HCT116 (cell line): ENCODE measurements around the gene PRSS58. TPM values are rescaled to one million over a fixed set of nuclear protein-coding genes. Genes with fewer than 3 reads are reported as not detected.

ENCODE experiments used
- ATAC-seq: fragments of 200-7000 bp; cut with Tn5 transposase; 2 replicates; pipeline ENCODE4 v1.9.1; 2020; ENCODE audit warnings: mild to moderate bottlenecking, moderate library complexity
- BruUV-seq: library from RNA; stranded (reverse); fragments of 400-500 nt; replicated peaks from 2 replicates; lab custom pipeline; 2021; lab: Mats Ljungman, UMichigan
- CTCF ChIA-PET: fragments of 300-600 bp; sonication (Branson Sonifier 250); formaldehyde crosslinking; loops from one replicate; lab custom pipeline; 2021; ENCODE audit warnings: antibody characterized with exemption; lab: Charles Lee
- POLR2A ChIA-PET: fragments of 300-600, 350-600 bp; sonication (Branson Sonifier 250); formaldehyde crosslinking; loops from one replicate; lab custom pipeline; 2021; ENCODE audit warnings: antibody characterized with exemption; lab: Charles Lee
- RAD21 ChIA-PET, 2 experiments: fragments of 300-600 bp; sonication (Branson Sonifier 250); formaldehyde crosslinking; loops; one replicate each; lab custom pipeline; 2023; ENCODE audit warnings: low total read pairs in 2 of 2; ENCODE audit not compliant: uncharacterized antibody in 2 of 2, unreplicated experiment in 2 of 2, low non-redundant PET in 1 of 2; lab: Charles Lee
- DNase-seq: peaks from one replicate; pipeline ENCODE4 v3.0.0-alpha.2; 2010; ENCODE audit warnings: low read depth, low spot score
- H2AFZ ChIP-seq: fragments of 200-600 bp; shearing (Covaris generic), sonication (generic); 2 replicates; pipeline ENCODE4 v1.6.1; 2017; ENCODE audit warnings: low read depth, mixed run types, mixed read lengths, antibody characterized with exemption, low read length; ENCODE audit not compliant: poor library complexity, severe bottlenecking
- H3K27ac ChIP-seq: 2 replicates; pipeline ENCODE4 v1.5.1; 2012; ENCODE audit warnings: low read depth, low read length
- H3K27me3 ChIP-seq: fragments of 200-600 bp; sonication (generic); 2 replicates; pipeline ENCODE4 v1.6.1; 2016; ENCODE audit warnings: mixed run types, low read length, mixed read lengths; ENCODE audit not compliant: insufficient read depth
- H3K36me3 ChIP-seq, 2 experiments: fragments of 200-500 bp in 1 of 2; fragments of 200-600 bp in 1 of 2; sonication (Bioruptor generic) in 1 of 2; sonication (generic) in 1 of 2; 2 replicates each; pipeline versions ENCODE4 v1.5.1 to v1.6.1; 2014 to 2016; ENCODE audit warnings: low read length in 2 of 2, inconsistent platforms in 1 of 2, mixed read lengths in 1 of 2, mixed run types in 1 of 2; ENCODE audit not compliant: insufficient read depth in 2 of 2, control insufficient read depth in 1 of 2
- H3K4me1 ChIP-seq, 2 experiments: fragments of 200-600 bp in 1 of 2; sonication (generic) in 1 of 2; 2 replicates each; pipeline versions ENCODE4 v1.5.1 to v1.6.1; 2012 to 2017; ENCODE audit warnings: low read length in 2 of 2, inconsistent platforms in 1 of 2, mild to moderate bottlenecking in 1 of 2, mixed read lengths in 1 of 2, mixed run types in 1 of 2, moderate library complexity in 1 of 2; ENCODE audit not compliant: insufficient read depth in 2 of 2, control insufficient read depth in 1 of 2
- H3K4me2 ChIP-seq: fragments of 200-600 bp; sonication (generic); 2 replicates; pipeline ENCODE4 v1.6.1; 2017; ENCODE audit warnings: mixed run types, low read length, mixed read lengths
- H3K4me3 ChIP-seq, 2 experiments: fragments of 200-600 bp in 1 of 2; sonication (generic) in 1 of 2; replicated peaks in 1 of 2; 2 replicates each; pipeline ENCODE4 v1.5.1; 2011 to 2016; ENCODE audit warnings: low read length in 2 of 2, control low read depth in 1 of 2, low read depth in 1 of 2, mild to moderate bottlenecking in 1 of 2, mixed read lengths in 1 of 2, mixed run types in 1 of 2
- H3K79me2 ChIP-seq: fragments of 200-600 bp; sonication (generic); 2 replicates; pipeline ENCODE4 v1.6.1; 2017; ENCODE audit warnings: mild to moderate bottlenecking, mixed run types, low read length, moderate library complexity, mixed read lengths; ENCODE audit not compliant: insufficient read depth
- H3K9ac ChIP-seq: fragments of 200-600 bp; sonication (generic); 2 replicates; pipeline ENCODE4 v1.6.1; 2016; ENCODE audit warnings: low read length, mixed read lengths
- H3K9me2 ChIP-seq: fragments of 200-600 bp; sonication (generic), shearing (Covaris generic); 2 replicates; pipeline ENCODE4 v1.6.1; 2017; ENCODE audit warnings: mixed run types, mild to moderate bottlenecking, moderate library complexity; ENCODE audit not compliant: insufficient read depth
- H3K9me3 ChIP-seq, 2 experiments: fragments of 200-500 bp in 1 of 2; fragments of 200-600 bp in 1 of 2; sonication (Bioruptor generic) in 1 of 2; sonication (generic) in 1 of 2; 2 replicates each; pipeline ENCODE4 v1.6.1; 2014 to 2017; ENCODE audit warnings: low read length in 2 of 2, mixed read lengths in 2 of 2, inconsistent platforms in 1 of 2, low read depth in 1 of 2, mild to moderate bottlenecking in 1 of 2, mixed run types in 1 of 2, moderate library complexity in 1 of 2; ENCODE audit not compliant: control insufficient read depth in 1 of 2, insufficient read depth in 1 of 2
- H4K20me1 ChIP-seq: fragments of 200-600 bp; sonication (generic), shearing (Covaris generic); 2 replicates; pipeline ENCODE4 v1.6.1; 2017; ENCODE audit warnings: mixed run types, mild to moderate bottlenecking, moderate library complexity; ENCODE audit not compliant: insufficient read depth
- ATF3 ChIP-seq: IDR thresholded peaks from 2 replicates; pipeline ENCODE4 v1.6.1; 2012
- CBX3 ChIP-seq: IDR thresholded peaks from 2 replicates; pipeline ENCODE4 v1.6.1; 2012; ENCODE audit warnings: low read depth
- CTCF ChIP-seq, 3 experiments: fragments of 200-600 bp in 1 of 3; sonication (generic) in 1 of 3; IDR thresholded peaks in 2 of 3; conservative IDR thresholded peaks in 1 of 3; 2 replicates each; pipeline ENCODE4 v1.5.1; 2012 to 2017; ENCODE audit warnings: low read depth in 2 of 3, low read length in 2 of 3, antibody characterized with exemption in 1 of 3, borderline replicate concordance in 1 of 3, control low read depth in 1 of 3, mild to moderate bottlenecking in 1 of 3, mixed read lengths in 1 of 3, mixed run types in 1 of 3, moderate library complexity in 1 of 3; ENCODE audit not compliant: insufficient read depth in 1 of 3
- EGR1 ChIP-seq: IDR thresholded peaks from 2 replicates; pipeline ENCODE4 v1.6.1; 2012; ENCODE audit warnings: low read depth
- ELF1 ChIP-seq: IDR thresholded peaks from 2 replicates; pipeline ENCODE4 v1.6.1; 2012; ENCODE audit warnings: low read depth, borderline replicate concordance
- POLR2A ChIP-seq: IDR thresholded peaks from 2 replicates; pipeline ENCODE4 v1.7.0; 2011; ENCODE audit warnings: borderline replicate concordance; ENCODE audit not compliant: insufficient read depth, insufficient read length; ENCODE audit errors: extremely low read depth
- RAD21 ChIP-seq: IDR thresholded peaks from 2 replicates; pipeline ENCODE4 v1.6.1; 2012; ENCODE audit warnings: low read depth, mild to moderate bottlenecking
- REST ChIP-seq: IDR thresholded peaks from 2 replicates; pipeline ENCODE4 v1.6.1; 2012; ENCODE audit warnings: low read depth
- SIN3A ChIP-seq: IDR thresholded peaks from 2 replicates; pipeline ENCODE4 v1.6.1; 2012; ENCODE audit warnings: low read depth
- SP1 ChIP-seq: IDR thresholded peaks from 2 replicates; pipeline ENCODE4 v1.6.1; 2012; ENCODE audit warnings: low read depth
- SRF ChIP-seq: IDR thresholded peaks from 2 replicates; pipeline ENCODE4 v1.6.1; 2012; ENCODE audit warnings: low read depth
- YY1 ChIP-seq: IDR thresholded peaks from 2 replicates; pipeline ENCODE4 v1.6.1; 2011; ENCODE audit warnings: low read length, low read depth, moderate library complexity, mild to moderate bottlenecking; ENCODE audit not compliant: insufficient replicate concordance; ENCODE audit errors: extremely low read depth
- intact Hi-C: fragments of 100-400 bp; cut with micrococcal nuclease; formaldehyde crosslinking; loops from 2 replicates; pipeline ENCODE4 v1.10.0; 2022
- total RNA-seq: library from RNA; stranded (reverse); gene quantifications from one replicate; pipeline ENCODE4 v1.2.1, GENCODE V29; 2021; ENCODE audit not compliant: unreplicated experiment

PRSS58 gene
- total RNA-seq, 1 experiment from 2014 or later, result not detected

- Histone ChIP-seq H3K79me2 (no peaks in the 10 kb centered on the region), H3K9ac (no peak overlapping the region), H4K20me1 (no peaks in the 10 kb centered on the region), H3K36me3 (no peaks in the 10 kb centered on the region), H2AFZ (no peak overlapping the region), H3K4me3 (no peak overlapping the region), H3K27ac (no peak overlapping the region), H3K9me3 (no peaks in the 10 kb centered on the region), H3K4me1 (no peaks in the 10 kb centered on the region), H3K27me3 (peaks cover 28% of the 10 kb centered on the region), H3K4me2 (no peak overlapping the region), H3K9me2 (0 out of 2 replicates have a peak, but pooled peaks cover 3% of the 10 kb centered on the region)
- ChIA-PET CTCF (no interaction called here), RAD21 (no interaction called here), POLR2A (no interaction called here)
- BruUV-seq, result no TSS peak
- intact Hi-C loops, result no loop called here
- DNase-seq, result no peak
- ATAC-seq, result no peak
- no peak for TF ChIP-seq POLR2A
- no peak for TF ChIP-seq REST
- TF ChIP-seq SRF, result no peak
- no peak for TF ChIP-seq EGR1
- no peak for TF ChIP-seq CBX3
- no peak for TF ChIP-seq CTCF (IDR thresholded peaks at IDR 0.05 in 2 of 3, conservative IDR thresholded peaks at IDR 0.05 in 1 of 3; ENCODE audit: borderline replicate concordance in 1 of 3, insufficient read depth in 1 of 3, low read depth in 2 of 3, low read length in 2 of 3)
- TF ChIP-seq RAD21, result no peak
- TF ChIP-seq SP1, result no peak
- TF ChIP-seq SIN3A, result no peak
- no peak for TF ChIP-seq YY1
- TF ChIP-seq ATF3, result no peak
- TF ChIP-seq ELF1, result no peak
These were observed 17.2 kb upstream of the PRSS58 start for GRCh38 chr7:142275028-142275427.
